SU-DHL-6 (cell line): ENCODE results near the gene NRG3.

Source experiments
- EZH2phosphoT487 ChIP-seq: fragments of 200-600 bp; sonication (generic), shearing (Covaris generic); conservative IDR thresholded peaks from 2 replicates; pipeline ENCODE4 v1.6.1; 2018; ENCODE audit warnings: mild to moderate bottlenecking, antibody characterized with exemption, low read length, moderate library complexity, mixed read lengths
- TF ChIP-seq, protein P1 (sequence below): fragments of 200-600 bp; sonication (generic); IDR thresholded peaks from one replicate; pipeline ENCODE4 v1.5.1; 2017; ENCODE audit warnings: antibody characterized with exemption, mild to moderate bottlenecking, low read length, moderate library complexity; ENCODE audit not compliant: insufficient read depth, poor library complexity, severe bottlenecking

DNA sequence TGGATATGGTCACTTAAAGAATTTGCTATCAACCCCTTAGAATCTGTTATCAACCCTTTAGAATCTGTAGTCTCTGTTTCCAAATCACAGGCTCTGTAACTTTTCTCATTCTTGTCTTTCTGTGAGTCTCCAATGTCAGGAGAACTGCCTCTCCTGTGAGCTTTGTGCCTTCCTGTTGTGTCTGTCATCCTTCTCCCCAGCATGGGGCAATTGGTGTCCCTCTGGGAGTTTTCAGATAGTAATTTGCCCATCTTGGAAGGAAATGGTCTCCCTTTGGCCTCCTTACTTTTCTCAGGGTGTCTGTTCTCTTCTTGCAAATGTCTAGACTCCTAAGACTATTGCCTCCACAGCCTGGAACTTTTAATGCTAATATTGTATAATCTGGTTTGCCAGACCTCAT, 521.9 kb downstream of the NRG3 start:
- TF ChIP-seq, protein P1, sequence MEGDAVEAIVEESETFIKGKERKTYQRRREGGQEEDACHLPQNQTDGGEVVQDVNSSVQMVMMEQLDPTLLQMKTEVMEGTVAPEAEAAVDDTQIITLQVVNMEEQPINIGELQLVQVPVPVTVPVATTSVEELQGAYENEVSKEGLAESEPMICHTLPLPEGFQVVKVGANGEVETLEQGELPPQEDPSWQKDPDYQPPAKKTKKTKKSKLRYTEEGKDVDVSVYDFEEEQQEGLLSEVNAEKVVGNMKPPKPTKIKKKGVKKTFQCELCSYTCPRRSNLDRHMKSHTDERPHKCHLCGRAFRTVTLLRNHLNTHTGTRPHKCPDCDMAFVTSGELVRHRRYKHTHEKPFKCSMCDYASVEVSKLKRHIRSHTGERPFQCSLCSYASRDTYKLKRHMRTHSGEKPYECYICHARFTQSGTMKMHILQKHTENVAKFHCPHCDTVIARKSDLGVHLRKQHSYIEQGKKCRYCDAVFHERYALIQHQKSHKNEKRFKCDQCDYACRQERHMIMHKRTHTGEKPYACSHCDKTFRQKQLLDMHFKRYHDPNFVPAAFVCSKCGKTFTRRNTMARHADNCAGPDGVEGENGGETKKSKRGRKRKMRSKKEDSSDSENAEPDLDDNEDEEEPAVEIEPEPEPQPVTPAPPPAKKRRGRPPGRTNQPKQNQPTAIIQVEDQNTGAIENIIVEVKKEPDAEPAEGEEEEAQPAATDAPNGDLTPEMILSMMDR = no peak
- no peak for TF ChIP-seq EZH2phosphoT487
